ENCODE measurements around the gene LUM. TPM values are rescaled to one million over a fixed set of nuclear protein-coding genes. Genes with fewer than 3 reads are reported as not detected.

LUM gene, protein sequence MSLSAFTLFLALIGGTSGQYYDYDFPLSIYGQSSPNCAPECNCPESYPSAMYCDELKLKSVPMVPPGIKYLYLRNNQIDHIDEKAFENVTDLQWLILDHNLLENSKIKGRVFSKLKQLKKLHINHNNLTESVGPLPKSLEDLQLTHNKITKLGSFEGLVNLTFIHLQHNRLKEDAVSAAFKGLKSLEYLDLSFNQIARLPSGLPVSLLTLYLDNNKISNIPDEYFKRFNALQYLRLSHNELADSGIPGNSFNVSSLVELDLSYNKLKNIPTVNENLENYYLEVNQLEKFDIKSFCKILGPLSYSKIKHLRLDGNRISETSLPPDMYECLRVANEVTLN
- total RNA-seq (2012; rRNA removed) (46.1 and 50.0 TPM in 2 replicates), polyA plus RNA-seq (2012; rRNA removed) (49.1 and 70.5 TPM in 2 replicates), Bru-seq, nascent RNA (percentile 91 among the genes with signal in this experiment), BruChase-seq, experiment 1, labeled RNA remaining after a 6-hour chase (percentile 96 among the genes with signal in this experiment), BruChase-seq, experiment 2, labeled RNA remaining after a 2-hour chase (percentile 91 among the genes with signal in this experiment)
- polyA plus RNA-seq (2012; cell fraction: cytosol; rRNA removed): 12.4 and 21.1 TPM in 2 replicates
- 3.0 and 48.6 TPM in 2 replicates for polyA plus RNA-seq (2012; cell fraction: nucleus; rRNA removed; ENCODE audit: low replicate concordance)
- long read RNA-seq, transcript LUM-201 (3 exons, 3,008 nt): major isoform, 551 of 570 reads
- long read RNA-seq, partial matches to known transcripts: 13 of 570 reads
- long read RNA-seq, other reads (novel, unspliced or antisense): 6 of 570 reads

DNA sequence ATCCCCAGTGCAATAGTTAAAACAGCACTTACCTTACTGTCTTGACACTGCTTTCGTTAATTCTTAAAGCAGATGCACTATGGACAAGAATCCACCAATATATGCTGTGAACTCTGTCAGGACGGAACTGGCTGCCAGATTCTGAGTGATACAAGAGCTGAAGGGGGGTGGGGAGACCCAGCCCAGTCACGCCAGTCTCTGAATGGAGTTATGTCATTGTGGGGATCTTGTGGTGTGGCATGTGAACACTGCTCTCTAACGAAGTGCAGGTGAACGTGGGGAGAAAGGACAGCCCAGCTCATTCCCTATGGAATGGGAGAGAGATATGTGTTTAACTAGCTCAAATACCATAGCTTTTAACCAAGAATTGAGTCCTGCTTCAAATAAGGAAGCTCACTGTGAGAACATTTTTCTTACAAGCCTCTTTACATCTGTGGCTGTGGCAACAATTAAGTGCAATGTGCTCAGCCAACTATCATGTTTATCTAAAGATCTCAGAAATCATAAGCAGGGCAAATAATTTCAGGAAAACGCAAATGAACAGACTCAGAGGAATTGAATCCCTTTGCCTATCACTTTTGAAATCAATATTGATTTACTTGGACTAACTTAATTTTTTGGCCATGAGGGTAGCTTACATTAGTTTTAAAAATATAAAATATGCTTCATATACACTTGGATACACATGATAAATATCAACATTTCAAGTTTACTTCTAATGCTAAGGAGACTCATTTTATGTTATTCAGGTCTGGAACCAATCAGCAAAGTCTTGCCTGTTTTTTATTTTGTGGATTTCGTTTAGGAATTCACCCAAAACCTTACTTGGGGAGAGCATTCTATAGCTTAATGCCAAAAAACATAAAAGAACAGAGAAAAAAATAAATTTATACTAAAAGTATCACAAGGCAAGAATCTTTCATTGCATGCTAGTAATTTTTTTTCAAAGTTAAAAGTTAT, at the start of gene LUM:
TSS of gene LUM (minus strand) at position 129 of the 960 bp plus-strand sequence. CDS start 2,515 bp downstream, outside the sequence.
- peak within 1 kb of the TSS; percentile 48 for H3K4me3 ChIP-seq (ENCODE audit: insufficient read depth, low read depth, low read length)
- no peaks in the 10 kb centered on the region for H3K9me3 ChIP-seq (ENCODE audit: control insufficient read depth, insufficient read depth, low read length)
- peak within 1 kb of the TSS; percentile 55; the same call in 1 of the 2 replicates for H4K5ac ChIP-seq (ENCODE audit: low read depth, low read length)
- ChIA-PET CTCF (interaction anchor here (1.2 kb wide), 2 partner anchors 216 to 238 kb away, joined by 3 read pairs; no protein-coding TSS in a partner anchor), POLR2A (ENCODE audit: unreplicated experiment) (interaction anchor here (0.6 kb wide), 1 partner anchor 455 kb away, joined by 3 read pairs; no protein-coding TSS in a partner anchor)
- no peaks in the 10 kb centered on the region; the same call in 1 of the 2 replicates for H3K9me1 ChIP-seq (ENCODE audit: insufficient read depth, low read length)
- no TSS peak for BruUV-seq (replicated peaks)
- H3K4me2 ChIP-seq (ENCODE audit: low read depth, low read length): peak within 1 kb of the TSS; percentile 96
- H2AFZ ChIP-seq (replicated peaks; ENCODE audit: low read length, poor library complexity): peak within 1 kb of the TSS; percentile 90
- peaks cover 0 to 17% of the 10 kb centered on the region in 2 experiments; a peak in 2 of 4 replicates for H3K79me1 ChIP-seq (ENCODE audit: low read depth in 1 of 2, low read length in 2 of 2)
- peak within 1 kb of the TSS; percentile 67; the same call in 1 of the 2 replicates for H4K91ac ChIP-seq (ENCODE audit: insufficient read depth, low read depth, low read length)
- H3K14ac ChIP-seq (replicated peaks; ENCODE audit: low read depth, low read length): peak within 1 kb of the TSS; percentile 62
- H2BK120ac ChIP-seq (ENCODE audit: low read depth, low read length): peak within 1 kb of the TSS; percentile 92
- peaks cover 4% of the 10 kb centered on the region for H3K36me3 ChIP-seq (ENCODE audit: control insufficient read depth, insufficient read depth, low read length)
- peak within 1 kb of the TSS; percentile 61; the same call in 2 of the 3 replicates for H2BK15ac ChIP-seq (ENCODE audit: low read depth, low read length)
- no peaks in the 10 kb centered on the region for H3K27me3 ChIP-seq (ENCODE audit: control insufficient read depth, insufficient read depth, low read length)
- H3K56ac ChIP-seq (ENCODE audit: extremely low read depth, insufficient read depth, low read length): peak within 1 kb of the TSS; percentile 62
- TF ChIP-seq RCOR1 (IDR thresholded peaks at IDR 0.05; ENCODE audit: insufficient replicate concordance, low read length) (no peak), NFE2L2 (IDR thresholded peaks at IDR 0.05; ENCODE audit: low read depth, low read length) (no peak), POLR2A (IDR thresholded peaks at IDR 0.05; ENCODE audit: low read depth, low read length) (no peak)
- peak within 1 kb of the TSS; percentile 78 for H3K4ac ChIP-seq (ENCODE audit: low read depth, low read length)
- peak within 1 kb of the TSS; percentile 58 for H2BK5ac ChIP-seq (ENCODE audit: low read depth, low read length, poor library complexity, severe bottlenecking)
- H2AK9ac ChIP-seq (replicated peaks; ENCODE audit: low read depth, low read length, poor library complexity): peak within 1 kb of the TSS; percentile 73
- H2BK20ac ChIP-seq (ENCODE audit: low read depth, low read length): peak within 1 kb of the TSS; percentile 89
- no peaks in the 10 kb centered on the region for H3K4me1 ChIP-seq (ENCODE audit: control insufficient read depth, insufficient read depth, low read length)
- H3K23ac ChIP-seq (ENCODE audit: low read depth, low read length): peak within 1 kb of the TSS; percentile 77
- H4K8ac ChIP-seq (ENCODE audit: low read depth in 2 of 2, low read length in 2 of 2): peak within 1 kb of the TSS; percentile 6 to 82; a peak in 2 of 4 replicates
- no peaks in the 10 kb centered on the region for H4K20me1 ChIP-seq (ENCODE audit: insufficient read depth, low read length)
- dilution Hi-C loops (cut with HindIII; ENCODE audit: low sequenced_read_pairs, unreplicated experiment): no loop called here
- ATAC-seq (ENCODE audit: low read depth) (peak; percentile 67), DNase-seq (peak; percentile 69)
- in situ Hi-C loops (cut with MboI; ENCODE audit: low sequenced_read_pairs): no loop called here
- intact Hi-C loops (cut with micrococcal nuclease): loop anchor here (1.0 to 2.0 kb wide), 3 partner anchors 29 to 215 kb away; no protein-coding TSS in a partner anchor
- H3K27ac ChIP-seq (ENCODE audit: insufficient read depth, low read length): peak within 1 kb of the TSS; percentile 29; the same call in 1 of the 2 replicates
- peak within 1 kb of the TSS; percentile 92 for H3K18ac ChIP-seq (ENCODE audit: low read depth, low read length)
- peak within 1 kb of the TSS; percentile 63 for H3K9ac ChIP-seq (ENCODE audit: low read depth, low read length)
- no peak within 1 kb of the TSS; the same call in 1 of the 2 replicates for H2AK5ac ChIP-seq (ENCODE audit: low read depth, low read length)
- 43% methylated on average over 1 of the region's 7 CpGs; no CpG with 5 or more reads in 1 of the 2 experiments for WGBS, 2 experiments (ENCODE audit: extremely low coverage in 2 of 2, insufficient read length in 1 of 2)
